Adrenal gland (tissue), 5 donors: ENCODE results near the gene FOXJ2.

ENCODE experiments used
- CTCF ChIP-seq, 6 experiments: fragments of 450-650 bp in 4 of 6; fragments of 200-600 bp in 2 of 6; sonication (generic) in 1 of 6; IDR thresholded peaks; 1 replicate in 5 of 6; 2 replicates in 1 of 6; pipeline versions ENCODE4 v1.5.1 to v1.8.0; 2016 to 2021; ENCODE audit warnings: antibody characterized with exemption in 6 of 6, mild to moderate bottlenecking in 2 of 6, moderate library complexity in 1 of 6
- POLR2A ChIP-seq, 2 donors: fragments of 450-650 bp; IDR thresholded peaks; one replicate each; pipeline ENCODE4 v1.6.1; 2017; ENCODE audit warnings: antibody characterized with exemption in 2 of 2, mild to moderate bottlenecking in 2 of 2, moderate library complexity in 1 of 2
- donor health status: DM: no; HTN: no; CAD: no.

GRCh38 chr12:8045952-8046944 lies 13.7 kb downstream of the FOXJ2 start:
- TF ChIP-seq CTCF (IDR thresholded peaks at IDR 0.05) (peak; percentile 66 to 86 (median 78)), POLR2A (IDR thresholded peaks at IDR 0.05) (no peak)
